GM18868 (cell line): Measurements from ENCODE around the gene OGDH.
"Not testable (repeated sequence)": the region's sequence is repeated elsewhere in the genome, so short reads cannot be mapped to it uniquely, and the experiment has no call there.

Experiments
- ATAC-seq: cut with Tn5 transposase; IDR thresholded peaks from one replicate; pipeline ENCODE4 v1.9.1; 2021; ENCODE audit warnings: mild to moderate bottlenecking, moderate library complexity; ENCODE audit not compliant: unreplicated experiment

Gene OGDH

GRCh38 chr7:44580945-44581878 is 25.2 kb upstream of the OGDH start:
- ATAC-seq = peak; percentile 27

- ATAC-seq = peak; percentile 84
These were observed 24.4 kb upstream of the OGDH start, which contains the start of gene TMED4 for GRCh38 chr7:44581879-44582603. TSS of gene TMED4 (minus strand) at chr7:44582231. CDS start at chr7:44582206, 25 bp downstream.

GRCh38 chr7:44583146-44583865 is 23.1 kb upstream of the OGDH start:
- ATAC-seq = no peak

- ATAC-seq = no peak
These were observed 18.4 kb upstream of the OGDH start for GRCh38 chr7:44587843-44588711.

- no peak for ATAC-seq
These were observed 15.5 kb upstream of the OGDH start for GRCh38 chr7:44590910-44591309.

- no peak for ATAC-seq
These were observed 10.3 kb upstream of the OGDH start for GRCh38 chr7:44595934-44596635.

GRCh38 chr7:44597181-44597580 is 9.2 kb upstream of the OGDH start:
- ATAC-seq = not testable (repeated sequence)

GRCh38 chr7:44599222-44599621 is 7.2 kb upstream of the OGDH start:
- ATAC-seq = no peak

- ATAC-seq = no peak
These were observed 3.9 kb upstream of the OGDH start for GRCh38 chr7:44602576-44602910.

GRCh38 chr7:44603193-44603592 is 3.2 kb upstream of the OGDH start:
- ATAC-seq = no peak

- no peak for ATAC-seq
These were observed 1.5 kb upstream of the OGDH start for GRCh38 chr7:44604941-44605340.

- ATAC-seq = no peak
These were observed 978 bp downstream of the OGDH start for GRCh38 chr7:44607141-44608068.

- no peak for ATAC-seq
These were observed 2.7 kb downstream of the OGDH start for GRCh38 chr7:44608916-44609648.

- no peak for ATAC-seq
These were observed 3.4 kb downstream of the OGDH start for GRCh38 chr7:44609829-44610228.

GRCh38 chr7:44615149-44615611 is 8.8 kb downstream of the OGDH start:
- no peak for ATAC-seq

GRCh38 chr7:44615793-44616192 is 9.4 kb downstream of the OGDH start:
- ATAC-seq = no peak

GRCh38 chr7:44616545-44616944 is 10.1 kb downstream of the OGDH start:
- ATAC-seq = no peak
